ENCODE measurements around the gene ARHGAP27.

DNA sequence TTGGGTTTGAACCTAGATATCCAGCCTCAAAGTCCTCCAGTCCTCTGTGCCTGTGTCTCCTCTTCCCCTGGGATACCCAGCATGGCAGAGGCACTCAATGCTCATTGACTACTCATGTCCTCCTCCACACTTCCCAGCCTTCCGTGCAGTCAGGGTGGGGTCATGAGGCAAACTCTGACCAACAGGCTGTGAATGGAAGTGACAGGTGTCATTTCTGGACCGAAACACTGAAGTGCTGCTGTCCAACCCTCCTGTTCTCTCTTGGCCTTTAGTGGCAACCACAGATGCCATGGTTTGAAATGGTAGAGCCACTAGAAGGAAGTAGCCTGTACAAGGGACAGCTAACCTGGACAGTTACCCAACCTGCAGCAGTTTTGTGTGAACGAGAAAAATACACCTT, 69.2 kb downstream of the ARHGAP27 start:
- TF ChIP-seq, protein P1, sequence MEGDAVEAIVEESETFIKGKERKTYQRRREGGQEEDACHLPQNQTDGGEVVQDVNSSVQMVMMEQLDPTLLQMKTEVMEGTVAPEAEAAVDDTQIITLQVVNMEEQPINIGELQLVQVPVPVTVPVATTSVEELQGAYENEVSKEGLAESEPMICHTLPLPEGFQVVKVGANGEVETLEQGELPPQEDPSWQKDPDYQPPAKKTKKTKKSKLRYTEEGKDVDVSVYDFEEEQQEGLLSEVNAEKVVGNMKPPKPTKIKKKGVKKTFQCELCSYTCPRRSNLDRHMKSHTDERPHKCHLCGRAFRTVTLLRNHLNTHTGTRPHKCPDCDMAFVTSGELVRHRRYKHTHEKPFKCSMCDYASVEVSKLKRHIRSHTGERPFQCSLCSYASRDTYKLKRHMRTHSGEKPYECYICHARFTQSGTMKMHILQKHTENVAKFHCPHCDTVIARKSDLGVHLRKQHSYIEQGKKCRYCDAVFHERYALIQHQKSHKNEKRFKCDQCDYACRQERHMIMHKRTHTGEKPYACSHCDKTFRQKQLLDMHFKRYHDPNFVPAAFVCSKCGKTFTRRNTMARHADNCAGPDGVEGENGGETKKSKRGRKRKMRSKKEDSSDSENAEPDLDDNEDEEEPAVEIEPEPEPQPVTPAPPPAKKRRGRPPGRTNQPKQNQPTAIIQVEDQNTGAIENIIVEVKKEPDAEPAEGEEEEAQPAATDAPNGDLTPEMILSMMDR (optimal IDR thresholded peaks at IDR 0.05 in 1 of 3, IDR thresholded peaks at IDR 0.05 in 1 of 3, conservative IDR thresholded peaks at IDR 0.05 in 1 of 3; ENCODE audit: extremely low read depth in 1 of 3, insufficient read depth in 2 of 3, low read length in 3 of 3), result no peak
- TF ChIP-seq EZH2 (IDR thresholded peaks at IDR 0.05; ENCODE audit: low read length), result no peak
